Keratinocyte (primary cell): ENCODE measurements around the gene PEX5L. TPM values are rescaled to one million over a fixed set of nuclear protein-coding genes. Genes with fewer than 3 reads are reported as not detected.

ENCODE experiments used
- DNase-seq: peaks from one replicate; pipeline ENCODE4 v3.0.0-alpha.2; 2011; ENCODE audit warnings: low read depth, missing footprints, low spot score
- FAIRE-seq: peaks from 2 replicates; lab custom pipeline; 2011; peaks lifted over from hg19 to GRCh38; lab: Jason Lieb, UNC
- H2AFZ ChIP-seq: 2 replicates; pipeline ENCODE4 v1.6.0; 2012; ENCODE audit warnings: low read length, control low read depth, inconsistent platforms; ENCODE audit not compliant: control insufficient read depth
- H3K27ac ChIP-seq: 2 replicates; pipeline ENCODE4 v1.5.1; 2011; ENCODE audit warnings: low read length; ENCODE audit not compliant: control insufficient read depth, insufficient read depth
- H3K27me3 ChIP-seq: 3 replicates; pipeline ENCODE4 v1.6.0; 2011; ENCODE audit warnings: low read length; ENCODE audit not compliant: control insufficient read depth, insufficient read depth; ENCODE audit errors: extremely low read depth
- H3K36me3 ChIP-seq, 2 experiments: 2 replicates in 1 of 2; 3 replicates in 1 of 2; pipeline ENCODE4 v1.5.1; 2011; ENCODE audit warnings: low read length in 2 of 2, mild to moderate bottlenecking in 1 of 2; ENCODE audit not compliant: control insufficient read depth in 2 of 2, insufficient read depth in 2 of 2; ENCODE audit errors: extremely low read depth in 1 of 2
- H3K4me1 ChIP-seq: 3 replicates; pipeline ENCODE4 v1.5.1; 2011; ENCODE audit warnings: low read length; ENCODE audit not compliant: control insufficient read depth, insufficient read depth; ENCODE audit errors: extremely low read depth
- H3K4me2 ChIP-seq: 3 replicates; pipeline ENCODE4 v1.6.0; 2011; ENCODE audit warnings: low read depth, low read length; ENCODE audit not compliant: control insufficient read depth, insufficient read depth; ENCODE audit errors: extremely low read depth
- H3K4me3 ChIP-seq, 3 experiments: fragments of 200-600 bp in 1 of 3; sonication (generic) in 1 of 3; 2 replicates in 2 of 3; 3 replicates in 1 of 3; pipeline ENCODE4 v1.5.1; 2011 to 2016; ENCODE audit warnings: low read length in 3 of 3, mild to moderate bottlenecking in 3 of 3, control low read depth in 2 of 3, inconsistent platforms in 1 of 3, low read depth in 1 of 3, mixed read lengths in 1 of 3, mixed run types in 1 of 3, moderate library complexity in 1 of 3; ENCODE audit not compliant: control insufficient read depth in 2 of 3, insufficient read depth in 2 of 3; ENCODE audit errors: extremely low read depth in 1 of 3
- H3K79me2 ChIP-seq: 2 replicates; pipeline ENCODE4 v1.6.0; 2012; ENCODE audit warnings: low read length; ENCODE audit not compliant: control insufficient read depth, insufficient read depth
- H3K9ac ChIP-seq: 3 replicates; pipeline ENCODE4 v1.6.0; 2011; ENCODE audit warnings: low read length; ENCODE audit not compliant: control insufficient read depth, insufficient read depth; ENCODE audit errors: extremely low read depth
- H3K9me1 ChIP-seq: 3 replicates; pipeline ENCODE4 v1.6.0; 2011; ENCODE audit warnings: low read length; ENCODE audit not compliant: control insufficient read depth, insufficient read depth; ENCODE audit errors: extremely low read depth
- H3K9me3 ChIP-seq: 2 replicates; pipeline ENCODE4 v1.5.1; 2012; ENCODE audit warnings: low read depth, low read length; ENCODE audit not compliant: control insufficient read depth
- H4K20me1 ChIP-seq: 3 replicates; pipeline ENCODE4 v1.6.0; 2011; ENCODE audit warnings: low read length; ENCODE audit not compliant: control insufficient read depth, insufficient read depth; ENCODE audit errors: extremely low read depth
- CTCF ChIP-seq, 3 experiments: IDR thresholded peaks in 1 of 3; conservative IDR thresholded peaks in 1 of 3; optimal IDR thresholded peaks in 1 of 3; 2 replicates in 2 of 3; 3 replicates in 1 of 3; pipeline versions ENCODE3 to v1.5.1; 2011; ENCODE audit warnings: low read length in 3 of 3, mild to moderate bottlenecking in 3 of 3, moderate library complexity in 2 of 3, control low read depth in 1 of 3, inconsistent platforms in 1 of 3; ENCODE audit not compliant: insufficient read depth in 2 of 3; ENCODE audit errors: extremely low read depth in 1 of 3
- EZH2 ChIP-seq: IDR thresholded peaks from one replicate; pipeline ENCODE4 v1.6.1; 2012; ENCODE audit warnings: inconsistent platforms, mild to moderate bottlenecking, low read length, moderate library complexity
- dilution Hi-C: fragments of 300-500 bp; cut with MboI; formaldehyde crosslinking; loops from one replicate; pipeline ENCODE4 v1.7.0; 2020; ENCODE audit warnings: low sequenced_read_pairs; ENCODE audit not compliant: extremely low pct_ligation_motif_present
- polyA plus RNA-seq, 5 experiments: library from polyadenylated mRNA; depleted of rRNA in 3 of 5; stranded (reverse) in 3 of 5; stranded (forward) in 1 of 5; unstranded in 1 of 5; fragments of >200 nt; gene quantifications; 1 replicate in 1 of 5; 2 replicates in 3 of 5; 3 replicates in 1 of 5; pipeline versions ENCODE4 v1.2.1 to v1.2.3, GENCODE V29; 2011 to 2012; ENCODE audit warnings: missing spikeins in 2 of 5, low read depth in 1 of 5, low replicate concordance in 1 of 5

PEX5L gene
- polyA plus RNA-seq, 1 donor (not counting 4 experiments of a cell fraction or from before 2014, with no cell fraction given), result 0.92 TPM

GRCh38 chr3:180082699-180083098 lies 46.0 kb upstream of the PEX5L start:
- DNase-seq (no peak), FAIRE-seq (no peak)
- H3K9ac ChIP-seq, result no peak overlapping the region
- no peaks in the 10 kb centered on the region for H3K27me3 ChIP-seq
- no peaks in the 10 kb centered on the region for H3K9me3 ChIP-seq
- H3K79me2 ChIP-seq, result no peaks in the 10 kb centered on the region
- TF ChIP-seq EZH2, result no peak
- no peak for TF ChIP-seq CTCF (optimal IDR thresholded peaks at IDR 0.05 in 1 of 3, IDR thresholded peaks at IDR 0.05 in 1 of 3, conservative IDR thresholded peaks at IDR 0.05 in 1 of 3; ENCODE audit: extremely low read depth in 1 of 3, insufficient read depth in 2 of 3, low read length in 3 of 3)
- H3K27ac ChIP-seq, result no peak overlapping the region
- H3K4me3 ChIP-seq, result no peak overlapping the region
- dilution Hi-C loops, result no loop called here
- H3K36me3 ChIP-seq, result no peaks in the 10 kb centered on the region
- no peaks in the 10 kb centered on the region for H4K20me1 ChIP-seq
- no peaks in the 10 kb centered on the region for H3K4me1 ChIP-seq
- H2AFZ ChIP-seq, result no peak overlapping the region
- H3K9me1 ChIP-seq, result no peaks in the 10 kb centered on the region
- H3K4me2 ChIP-seq, result no peak overlapping the region

GRCh38 chr3:180078592-180078991 lies 41.9 kb upstream of the PEX5L start:
- H3K9me1 ChIP-seq, result no peaks in the 10 kb centered on the region
- TF ChIP-seq CTCF (optimal IDR thresholded peaks at IDR 0.05 in 1 of 3, IDR thresholded peaks at IDR 0.05 in 1 of 3, conservative IDR thresholded peaks at IDR 0.05 in 1 of 3; ENCODE audit: extremely low read depth in 1 of 3, insufficient read depth in 2 of 3, low read length in 3 of 3), result no peak
- no peak for TF ChIP-seq EZH2
- no peaks in the 10 kb centered on the region for H3K79me2 ChIP-seq
- H3K4me1 ChIP-seq, result no peaks in the 10 kb centered on the region
- no peak overlapping the region for H3K4me2 ChIP-seq
- H2AFZ ChIP-seq, result no peak overlapping the region
- no peaks in the 10 kb centered on the region for H3K27me3 ChIP-seq
- FAIRE-seq (no peak), DNase-seq (no peak)
- no peak overlapping the region for H3K27ac ChIP-seq
- dilution Hi-C loops, result no loop called here
- no peaks in the 10 kb centered on the region for H4K20me1 ChIP-seq
- H3K9ac ChIP-seq, result no peak overlapping the region
- H3K4me3 ChIP-seq, result no peak overlapping the region
- H3K9me3 ChIP-seq, result no peaks in the 10 kb centered on the region
- no peaks in the 10 kb centered on the region for H3K36me3 ChIP-seq
